Measurements from ENCODE around the gene NRXN3.
A peak's percentile ranks its signal among the peaks of the same experiment; 100 is the strongest.

Gene NRXN3

DNA sequence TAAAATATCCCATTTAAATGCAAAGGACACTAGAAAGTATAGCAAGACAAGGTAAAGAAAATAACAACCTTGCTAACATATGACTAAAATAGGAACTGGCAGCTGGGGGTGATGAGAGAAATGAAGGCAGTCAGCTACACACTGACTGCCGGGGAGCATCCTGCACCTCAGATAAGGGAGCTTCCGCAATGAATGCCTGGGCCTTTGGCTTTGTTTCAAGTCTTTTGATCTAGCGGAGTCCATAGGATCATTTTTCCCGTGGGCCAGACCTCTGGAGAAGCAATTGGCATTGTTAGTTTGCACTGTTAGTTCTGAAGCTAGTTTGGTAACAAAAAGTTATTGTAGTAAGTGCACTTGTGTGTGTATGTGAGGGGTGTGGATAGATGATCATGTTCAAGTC lies 1401.2 kb downstream of the NRXN3 start:
- DNase-seq (ENCODE audit: low read depth, low spot score), result no peak

DNA sequence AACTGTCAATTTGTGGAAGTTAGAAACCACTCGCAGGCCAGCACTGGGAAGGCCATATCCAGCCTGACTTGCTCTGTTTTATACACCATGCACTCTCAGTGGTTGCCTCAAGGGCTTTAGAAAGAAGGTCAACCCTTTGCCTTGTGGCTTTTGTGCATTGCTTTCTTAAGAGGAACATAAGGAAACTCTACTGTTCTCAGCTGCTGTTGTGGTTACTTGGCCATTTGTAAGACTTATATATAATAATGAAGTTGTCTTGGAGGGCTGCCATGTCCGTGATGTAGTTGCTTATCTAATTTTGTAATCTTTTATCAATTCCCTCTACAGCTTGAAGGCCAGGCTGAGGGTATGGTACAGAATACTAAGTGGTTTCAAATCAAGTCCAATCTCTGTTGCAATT lies 1403.3 kb downstream of the NRXN3 start:
- peak; percentile 29 for DNase-seq (ENCODE audit: low read depth, low spot score)

DNA sequence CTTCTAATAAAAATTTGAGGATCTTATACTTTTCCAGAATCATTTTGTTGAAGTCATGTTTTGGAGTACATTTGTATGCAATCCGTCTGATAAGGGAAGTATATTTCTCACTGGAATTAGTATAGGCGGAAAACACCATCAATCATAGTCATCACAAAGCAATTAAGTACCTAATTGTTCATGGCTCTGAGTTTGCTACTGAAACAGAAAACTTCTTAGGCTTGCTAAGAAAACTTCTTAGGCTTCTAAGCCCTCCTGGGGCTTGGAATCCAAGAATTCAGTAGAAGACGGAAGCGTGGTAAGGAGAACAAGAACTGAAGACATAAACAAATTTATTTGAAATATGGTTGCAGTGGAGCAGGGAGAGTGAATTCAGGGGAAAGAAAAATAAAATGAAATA lies 1404.9 kb downstream of the NRXN3 start:
- no peak for DNase-seq (ENCODE audit: low read depth, low spot score)

DNA sequence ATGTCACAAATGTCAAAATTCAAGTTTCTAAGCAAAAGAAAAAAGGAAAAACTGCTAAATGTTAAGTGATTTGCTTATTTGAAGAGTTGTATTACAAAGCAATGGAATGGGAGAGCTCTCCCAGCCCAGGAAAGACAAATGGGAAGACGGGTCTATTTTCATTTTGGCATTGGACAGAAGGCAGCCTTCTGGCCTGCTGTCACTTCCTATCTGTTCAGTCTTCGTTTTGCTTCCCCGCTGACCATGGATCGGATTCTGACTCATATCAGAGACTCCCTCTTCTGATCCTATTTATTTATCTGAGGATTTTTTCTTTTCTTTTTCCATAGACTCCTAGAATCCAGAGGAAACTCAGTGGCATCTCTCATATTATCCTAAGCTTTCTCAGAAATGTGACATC lies 1406.3 kb downstream of the NRXN3 start:
- DNase-seq (ENCODE audit: low read depth, low spot score), result no peak

DNA sequence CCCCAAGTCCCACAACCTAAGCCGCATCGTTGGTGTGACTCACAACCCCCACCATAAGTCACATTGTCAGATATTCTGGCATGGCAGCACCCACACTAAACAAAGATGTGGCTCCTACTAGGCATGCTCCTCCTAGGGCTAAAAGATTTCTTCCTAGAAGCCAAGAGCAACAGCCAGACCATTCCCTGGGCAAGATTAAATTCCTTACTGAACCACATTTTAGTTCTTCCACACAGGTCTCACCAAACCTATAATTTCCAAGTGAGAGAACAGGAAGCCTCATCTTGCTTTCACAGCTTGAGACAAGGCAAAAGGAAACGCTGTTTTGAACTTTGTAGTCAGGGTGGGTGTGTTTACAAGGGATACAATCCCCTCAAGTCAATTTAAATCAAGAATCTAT lies 1408.3 kb downstream of the NRXN3 start:
- DNase-seq (ENCODE audit: low read depth, low spot score), result peak; percentile 91

DNA sequence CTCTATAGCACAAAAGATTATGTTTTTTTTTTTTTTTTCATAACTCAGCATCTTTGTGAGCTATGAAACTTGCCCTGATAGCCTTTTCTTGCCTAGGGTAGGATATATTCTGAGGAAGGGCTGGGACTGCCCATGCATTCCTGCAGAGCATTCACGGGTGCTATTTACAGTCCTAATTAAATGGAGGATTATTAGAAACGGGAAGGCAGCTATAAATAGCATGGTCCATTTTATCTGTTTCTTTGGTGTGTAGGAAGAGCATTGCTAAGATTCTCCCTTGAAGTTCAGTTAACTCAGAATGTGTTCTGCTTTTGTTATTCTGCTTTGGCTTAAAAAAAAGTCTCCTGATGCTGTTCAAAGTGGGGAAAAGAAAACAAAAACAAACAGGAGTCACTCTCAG lies 1410.2 kb downstream of the NRXN3 start:
- DNase-seq (ENCODE audit: low read depth, low spot score), result peak; percentile 46

DNA sequence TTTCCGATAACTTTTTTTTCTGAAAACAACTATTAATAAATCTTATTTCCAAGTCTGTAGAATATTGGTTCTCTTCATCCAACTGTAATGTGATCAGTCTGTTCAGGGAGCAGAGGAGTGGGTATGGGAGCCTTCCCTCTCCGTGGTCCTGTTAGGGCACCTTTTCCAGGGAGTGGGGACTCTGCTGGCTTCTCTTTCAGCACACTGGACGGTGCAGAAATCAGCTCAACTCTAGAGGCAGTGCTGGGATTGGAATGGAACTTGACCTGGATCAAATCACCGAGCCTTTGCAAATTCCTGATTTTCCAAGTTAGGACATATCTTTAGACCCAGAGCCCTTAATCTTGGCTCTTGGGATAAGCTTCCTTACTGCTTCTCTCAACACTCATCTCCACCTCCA lies 1410.7 kb downstream of the NRXN3 start:
- DNase-seq (ENCODE audit: low read depth, low spot score), result peak; percentile 45

DNA sequence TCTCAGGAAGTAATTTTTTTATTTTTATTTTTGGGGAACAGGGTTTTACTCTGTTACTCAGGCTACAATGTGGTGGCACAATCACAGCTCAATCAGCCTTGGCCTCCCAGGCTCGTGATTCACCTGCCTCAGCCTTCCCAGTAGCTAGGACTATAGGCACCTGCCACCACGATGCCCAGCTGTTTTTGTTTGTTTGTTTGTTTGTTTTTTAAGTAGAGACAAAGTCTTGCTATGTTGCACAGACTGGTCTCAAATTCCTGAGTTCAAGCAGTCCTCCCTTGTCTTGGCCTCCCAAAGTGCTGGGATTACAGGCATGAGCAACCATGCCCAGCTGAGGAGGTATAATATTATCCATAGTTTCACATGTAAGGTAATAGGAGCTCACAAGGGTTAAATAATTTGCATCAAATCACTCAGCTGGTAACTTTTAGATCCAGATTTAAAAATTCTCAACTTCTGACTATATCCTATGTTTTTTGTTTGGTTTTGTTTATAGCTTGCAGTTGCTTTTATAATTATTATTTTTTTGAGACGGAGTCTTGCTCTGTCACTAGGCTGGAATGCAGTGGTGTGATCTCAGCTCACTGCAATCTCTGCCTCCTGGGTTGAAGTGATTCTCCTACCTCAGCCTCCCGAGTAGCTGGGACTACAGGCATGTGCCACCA lies 1411.9 kb downstream of the NRXN3 start:
- DNase-seq (ENCODE audit: low read depth, low spot score), result peak; percentile 34

DNA sequence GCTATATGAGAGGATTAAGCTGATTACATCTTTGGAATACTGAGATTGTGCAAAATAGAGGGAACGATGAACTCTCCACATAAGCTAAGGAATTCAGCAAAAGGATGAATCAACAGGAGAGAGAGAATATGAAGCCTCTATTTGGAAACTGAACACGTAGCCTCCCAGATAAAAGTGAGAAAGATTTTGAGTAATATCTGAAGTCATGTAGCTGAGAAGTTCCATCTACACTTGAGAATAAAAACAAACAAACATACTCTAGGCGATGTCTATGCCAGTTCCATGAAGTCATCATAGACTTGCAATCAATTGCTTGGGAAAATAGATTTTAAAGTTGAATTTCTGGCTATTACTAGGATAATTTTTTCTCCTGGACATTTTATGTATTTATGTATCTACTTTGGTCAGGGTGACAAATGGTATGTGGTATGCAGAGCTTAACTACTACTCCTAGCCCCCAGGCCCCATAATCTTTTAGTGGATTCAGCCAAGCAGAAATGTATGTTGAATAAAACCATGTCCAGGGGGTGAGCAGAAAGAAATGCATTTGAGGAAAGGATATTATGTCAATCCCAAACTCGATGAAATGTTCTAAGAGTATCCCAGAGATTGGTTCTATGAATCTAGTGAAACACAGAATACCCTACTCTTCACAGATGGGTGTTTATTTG lies 1413.7 kb downstream of the NRXN3 start:
- DNase-seq (ENCODE audit: low read depth, low spot score), result peak; percentile 53

DNA sequence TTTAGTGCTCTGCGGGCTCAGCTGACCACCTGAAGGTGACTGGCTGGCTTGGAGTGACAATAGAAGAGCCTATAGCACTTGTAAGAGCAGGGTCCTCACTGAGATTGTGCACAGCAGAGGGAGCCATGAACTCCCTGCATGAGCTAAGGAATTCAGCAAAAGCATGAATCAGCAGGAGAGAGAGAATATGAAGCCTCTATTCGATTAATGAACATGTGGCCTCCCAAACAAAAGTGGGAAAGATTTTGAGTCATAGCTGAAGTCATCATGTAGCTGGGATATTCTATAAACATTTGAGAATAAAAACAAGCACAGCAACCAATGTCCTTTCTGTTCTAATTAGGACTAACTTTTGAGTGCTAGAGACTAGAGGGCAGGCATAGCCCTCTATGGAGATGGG lies 1414.5 kb downstream of the NRXN3 start:
- DNase-seq (ENCODE audit: low read depth, low spot score), result peak; percentile 86

DNA sequence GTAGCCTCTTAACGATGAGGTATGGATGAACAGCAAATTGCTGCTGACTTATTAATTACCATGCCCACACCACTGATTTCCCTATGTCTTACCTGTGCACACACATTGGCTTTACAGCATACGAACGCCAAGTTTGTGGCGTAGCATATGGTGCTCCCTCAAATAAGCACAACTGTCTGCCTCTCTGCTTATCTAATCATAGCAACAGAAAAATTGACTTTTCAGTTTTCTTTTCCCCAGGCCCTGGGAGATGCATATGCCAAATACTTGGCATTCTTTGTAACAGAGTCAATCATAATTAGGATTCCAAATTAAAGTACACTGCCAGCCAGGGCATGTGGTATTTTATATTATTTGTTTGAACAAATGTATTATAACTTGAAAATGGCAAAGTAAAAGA lies 1415.7 kb downstream of the NRXN3 start:
- DNase-seq (ENCODE audit: low read depth, low spot score), result peak; percentile 78

DNA sequence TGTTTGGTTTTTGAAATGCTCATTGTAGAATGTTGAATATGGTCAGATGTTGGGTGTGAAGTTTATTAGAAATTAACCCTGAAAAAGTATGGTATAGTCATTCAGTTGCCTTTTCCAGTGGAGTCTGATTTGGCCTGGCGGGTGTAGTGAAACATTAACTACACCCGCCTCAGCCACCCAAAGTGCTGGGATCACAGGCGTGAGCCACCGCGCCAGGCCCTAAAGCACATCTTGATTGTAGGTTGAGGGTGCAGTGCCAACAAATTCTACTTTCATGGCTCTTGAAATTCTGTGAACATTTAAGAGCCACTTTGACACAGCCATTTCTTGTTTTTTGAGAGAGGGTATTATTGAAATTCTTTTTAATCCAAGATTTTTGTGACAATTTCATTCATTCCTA lies 1416.2 kb downstream of the NRXN3 start:
- DNase-seq (ENCODE audit: low read depth, low spot score), result no peak

DNA sequence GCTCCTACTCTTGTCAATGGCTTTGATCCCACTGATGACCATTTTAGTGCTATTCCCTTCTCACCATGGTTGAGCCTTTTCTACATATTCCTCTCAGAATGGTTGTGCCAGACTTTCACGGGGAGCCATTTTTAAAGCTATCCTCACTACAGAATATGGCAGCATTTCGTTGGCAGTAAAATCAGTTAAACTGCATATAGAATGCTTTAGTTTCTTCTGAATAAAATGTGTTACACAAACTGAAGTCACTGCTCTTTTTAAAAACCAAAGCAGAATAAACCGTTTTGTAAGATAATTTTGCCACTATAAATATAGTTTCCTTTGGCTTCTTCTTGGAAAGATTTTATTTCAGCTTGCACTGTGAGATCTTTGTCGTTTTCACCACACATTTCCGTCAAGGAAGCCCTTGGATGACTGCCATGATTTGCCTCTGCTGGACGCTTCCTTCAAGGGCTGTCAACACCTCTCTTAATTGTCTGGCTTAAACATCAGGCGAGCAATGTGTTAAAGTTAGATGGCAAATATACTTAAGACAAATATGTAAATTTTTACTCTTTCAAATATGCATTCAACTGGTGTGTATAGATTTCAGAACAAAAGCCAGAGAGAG lies 1416.9 kb downstream of the NRXN3 start:
- DNase-seq (ENCODE audit: low read depth, low spot score), result peak; percentile 66

DNA sequence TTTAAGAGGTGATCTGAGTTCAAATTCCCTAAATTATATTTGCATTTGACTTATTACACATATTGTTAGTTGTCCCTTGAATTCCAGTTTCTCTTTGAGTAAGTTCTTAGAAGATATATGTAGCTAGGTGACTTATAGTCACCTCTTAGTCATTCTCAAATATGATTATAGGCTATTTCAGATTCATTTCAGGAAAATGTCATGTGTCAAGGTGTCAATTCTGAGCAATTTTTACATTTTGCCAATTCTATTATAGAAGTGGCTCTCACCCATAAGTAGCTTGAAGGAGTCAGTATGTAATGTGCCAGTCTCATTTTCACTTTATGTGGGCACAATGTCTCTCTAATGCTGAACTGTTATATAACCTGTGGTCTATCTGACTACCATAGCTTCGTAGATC lies 1417.7 kb downstream of the NRXN3 start:
- no peak for DNase-seq (ENCODE audit: low read depth, low spot score)

DNA sequence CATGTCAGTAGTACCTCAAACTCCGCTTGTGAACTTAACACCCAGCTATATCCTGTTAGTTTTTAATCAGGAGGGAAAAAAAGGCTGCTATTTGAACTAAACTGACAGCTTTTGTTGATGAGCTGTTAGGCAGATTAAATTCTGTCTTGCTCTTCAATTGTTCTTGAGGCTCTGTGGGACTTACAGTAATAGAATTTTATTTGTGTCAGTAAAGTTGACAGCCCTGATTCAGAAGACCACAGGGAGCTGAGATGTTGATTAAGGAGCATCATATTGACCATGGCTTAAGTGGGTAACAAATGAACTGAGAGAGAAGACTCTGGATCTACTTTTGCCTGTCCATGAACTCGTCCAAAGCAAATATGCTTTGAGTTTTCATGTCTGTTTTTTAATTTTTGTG lies 1418.2 kb downstream of the NRXN3 start:
- DNase-seq (ENCODE audit: low read depth, low spot score), result no peak

DNA sequence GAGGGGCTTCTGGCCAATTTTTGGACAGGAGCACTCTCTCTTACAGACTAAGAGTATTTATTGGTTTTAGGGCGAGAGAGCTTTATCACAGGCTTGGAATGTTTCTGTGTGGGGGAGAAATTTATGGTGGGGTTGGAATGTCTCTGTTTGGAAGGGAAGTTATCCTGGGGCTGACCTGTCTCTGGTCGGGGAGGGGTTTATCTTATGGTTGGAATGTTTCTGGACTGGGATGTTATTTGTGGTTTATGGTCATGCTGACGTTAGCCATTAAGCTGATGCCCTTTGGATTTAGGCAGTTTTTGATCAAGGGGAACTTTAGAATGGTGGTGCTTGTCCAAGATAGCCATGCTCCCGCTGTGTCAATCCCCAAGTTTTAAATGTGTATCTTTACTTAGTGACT lies 1426.4 kb downstream of the NRXN3 start:
- peak; percentile 68 for DNase-seq (ENCODE audit: low read depth, low spot score)

DNA sequence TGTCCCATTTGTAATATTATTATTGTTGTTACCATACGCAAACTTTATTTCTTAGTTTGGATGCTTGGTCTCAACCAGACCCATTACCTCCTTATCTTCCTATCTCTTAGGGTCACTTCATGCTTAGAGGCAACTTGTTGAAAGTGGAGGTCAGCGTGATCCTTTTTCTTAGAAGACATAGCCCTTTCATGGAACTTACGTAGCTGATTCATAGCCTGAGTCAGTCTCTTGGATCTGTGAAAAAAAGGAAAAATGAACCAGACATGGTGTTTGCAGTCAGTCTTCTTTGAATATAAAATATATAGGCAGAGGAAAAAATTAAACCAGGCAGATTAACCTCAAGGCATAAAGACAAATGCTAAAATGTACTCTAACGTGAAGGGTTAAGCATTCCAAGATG lies 1427.4 kb downstream of the NRXN3 start:
- peak; percentile 24 for DNase-seq (ENCODE audit: low read depth, low spot score)

DNA sequence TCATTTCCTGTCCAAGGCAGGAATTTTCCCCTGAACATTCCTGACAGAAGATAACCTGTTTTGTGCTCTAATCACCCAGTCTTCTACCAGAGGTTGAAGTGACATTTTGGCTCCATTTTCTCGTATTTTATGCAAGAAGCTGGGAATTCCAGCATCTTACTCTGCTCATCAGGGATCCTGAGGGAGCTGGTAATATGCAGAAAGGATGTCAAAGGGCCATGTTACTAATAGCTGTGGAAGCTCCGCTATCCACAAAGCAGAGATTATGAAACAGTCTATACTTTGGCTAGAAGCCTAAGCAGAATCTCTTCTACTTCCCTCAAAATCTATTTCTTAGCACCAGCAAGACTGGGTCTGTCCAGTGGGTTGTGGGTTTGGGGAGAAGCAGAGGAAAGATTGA lies 1428.2 kb downstream of the NRXN3 start:
- no peak for DNase-seq (ENCODE audit: low read depth, low spot score)

DNA sequence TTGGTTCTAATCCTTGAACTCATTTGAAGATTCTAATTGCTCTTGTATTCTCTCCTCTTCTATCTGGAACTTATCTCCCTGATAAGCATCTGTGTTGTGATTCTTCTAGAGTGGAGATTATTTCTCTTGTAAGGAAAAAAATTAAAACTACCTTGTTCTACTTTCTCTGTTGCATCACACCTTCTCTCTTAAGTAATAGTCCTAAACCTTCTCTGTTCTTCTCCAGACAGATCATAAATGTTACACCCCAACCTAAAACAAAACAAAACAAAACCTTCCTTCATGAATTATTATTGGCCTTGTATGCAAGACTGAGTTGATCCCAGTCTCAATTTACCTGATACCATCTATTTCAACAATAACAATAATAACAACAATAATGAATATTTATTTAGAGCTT lies 1429.1 kb downstream of the NRXN3 start:
- no peak for DNase-seq (ENCODE audit: low read depth, low spot score)

DNA sequence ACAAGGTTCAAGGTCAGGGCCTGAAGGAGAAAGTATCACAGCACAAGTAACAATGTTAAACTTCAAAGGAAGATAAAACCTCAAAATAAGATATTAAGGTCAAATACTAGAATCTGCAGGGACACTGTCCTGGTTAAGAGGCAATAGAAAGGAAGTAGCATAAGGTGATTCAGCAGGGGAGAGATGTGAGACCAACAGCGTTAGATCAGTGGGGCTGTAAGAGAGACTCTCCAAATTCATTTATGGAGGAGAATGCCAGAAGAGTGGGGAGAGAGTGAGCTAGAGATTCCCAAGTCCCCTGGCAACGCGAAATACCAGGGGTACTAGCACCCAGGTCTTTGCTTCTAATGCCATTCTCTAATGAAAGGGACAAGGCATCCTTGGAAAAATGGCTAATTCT lies 1430.2 kb downstream of the NRXN3 start:
- no peak for DNase-seq (ENCODE audit: low read depth, low spot score)

DNA sequence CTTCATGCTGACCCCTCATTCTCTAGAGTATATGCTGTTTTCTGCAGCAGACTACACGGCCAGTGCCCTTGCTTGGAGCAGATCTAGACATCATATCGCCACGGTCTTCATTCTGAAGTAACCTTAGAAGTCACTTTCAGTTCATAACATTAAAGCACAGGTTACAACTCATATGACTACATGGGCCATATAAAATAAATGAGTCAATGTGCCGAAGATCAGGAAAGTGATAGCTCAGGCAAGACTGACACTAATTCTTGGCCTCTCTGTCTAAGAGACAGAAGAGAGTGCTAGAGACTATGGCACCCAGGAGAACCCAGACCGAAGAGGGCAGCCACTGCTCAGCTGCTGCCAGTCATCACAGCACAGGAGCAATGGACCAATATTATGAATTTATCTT lies 1431.4 kb downstream of the NRXN3 start:
- no peak for DNase-seq (ENCODE audit: low read depth, low spot score)

DNA sequence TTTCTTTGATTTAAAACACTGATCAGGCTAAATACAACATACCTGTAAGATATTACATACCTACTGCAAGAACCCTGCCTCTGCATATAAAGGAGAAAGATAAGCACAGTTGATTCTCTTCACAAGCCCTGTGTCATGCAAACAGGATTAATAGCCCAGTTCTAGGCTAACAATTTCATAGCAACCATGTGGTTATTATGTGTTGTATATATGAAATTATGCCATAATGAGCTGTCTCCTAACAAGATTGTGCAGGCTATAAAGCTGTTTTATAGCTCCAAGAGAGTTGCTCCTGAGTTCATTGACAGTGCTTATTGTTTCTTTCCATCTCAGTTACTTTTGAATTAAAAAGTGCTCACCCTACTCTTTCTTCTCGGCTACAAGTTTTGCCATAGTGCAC lies 1431.9 kb downstream of the NRXN3 start:
- no peak for DNase-seq (ENCODE audit: low read depth, low spot score)

DNA sequence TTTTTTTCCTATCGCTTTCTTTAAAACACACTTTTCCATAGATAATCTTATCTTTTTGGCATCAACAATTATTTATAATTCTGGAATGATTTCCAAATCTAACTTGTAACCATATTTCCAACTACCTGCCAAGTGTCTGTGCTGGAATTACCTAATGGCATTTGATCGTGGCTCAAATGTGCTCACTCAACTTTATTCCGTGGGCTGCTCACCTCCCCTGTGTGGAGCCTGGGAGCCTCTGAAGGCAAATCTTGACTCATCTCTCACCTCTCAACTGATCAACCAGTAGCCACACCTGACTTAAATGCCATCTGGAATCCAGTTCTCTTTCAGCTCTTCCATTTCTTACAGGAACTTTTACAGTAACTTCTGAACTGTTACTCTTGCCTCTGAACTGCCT lies 1432.6 kb downstream of the NRXN3 start:
- no peak for DNase-seq (ENCODE audit: low read depth, low spot score)

Data from astrocyte of the hippocampus (primary cell).